HG03095 (cell line): ENCODE measurements around the gene HDAC4.

Experiments used
- ATAC-seq: cut with Tn5 transposase; IDR thresholded peaks from one replicate; pipeline ENCODE4 v1.9.1; 2021; ENCODE audit warnings: moderate library complexity; ENCODE audit not compliant: unreplicated experiment

The HDAC4 gene

GRCh38 chr2:239061121-239061666 is 339.6 kb downstream of the HDAC4 start:
- no peak for ATAC-seq

GRCh38 chr2:239060676-239061075 is 340.1 kb downstream of the HDAC4 start:
- ATAC-seq, result no peak

GRCh38 chr2:239059854-239060253 is 341.0 kb downstream of the HDAC4 start:
- ATAC-seq, result no peak

GRCh38 chr2:239058766-239059165 is 342.1 kb downstream of the HDAC4 start:
- no peak for ATAC-seq

- ATAC-seq, result no peak
These were observed 343.3 kb downstream of the HDAC4 start for GRCh38 chr2:239057533-239057932.

GRCh38 chr2:239056611-239057010 is 344.2 kb downstream of the HDAC4 start:
- no peak for ATAC-seq

- ATAC-seq, result no peak
These were observed 344.9 kb downstream of the HDAC4 start for GRCh38 chr2:239055756-239056493.

GRCh38 chr2:239054921-239055320 is 345.9 kb downstream of the HDAC4 start:
- ATAC-seq, result no peak

GRCh38 chr2:239053801-239054503 is 346.9 kb downstream of the HDAC4 start:
- no peak for ATAC-seq

- no peak for ATAC-seq
These were observed 347.8 kb downstream of the HDAC4 start for GRCh38 chr2:239052798-239053665.

GRCh38 chr2:239051891-239052445 is 348.9 kb downstream of the HDAC4 start:
- no peak for ATAC-seq

- ATAC-seq, result no peak
These were observed 350.6 kb downstream of the HDAC4 start for GRCh38 chr2:239050252-239050649.

GRCh38 chr2:239049421-239050251 is 351.2 kb downstream of the HDAC4 start:
- no peak for ATAC-seq

GRCh38 chr2:239048736-239049135 is 352.1 kb downstream of the HDAC4 start:
- no peak for ATAC-seq

- no peak for ATAC-seq
These were observed 353.0 kb downstream of the HDAC4 start for GRCh38 chr2:239047861-239048260.

- ATAC-seq, result no peak
These were observed 353.4 kb downstream of the HDAC4 start for GRCh38 chr2:239047420-239047819.

GRCh38 chr2:239046822-239047221 is 354.0 kb downstream of the HDAC4 start:
- ATAC-seq, result no peak

GRCh38 chr2:239044336-239044735 is 356.5 kb downstream of the HDAC4 start:
- ATAC-seq, result no peak

GRCh38 chr2:239043326-239043725 is 357.5 kb downstream of the HDAC4 start:
- no peak for ATAC-seq
